GM19438 (cell line): ENCODE data around the gene PPFIA2.

Experiments used
- ATAC-seq: cut with Tn5 transposase; IDR thresholded peaks from one replicate; pipeline ENCODE4 v1.9.1; 2021; ENCODE audit warnings: low read depth; ENCODE audit not compliant: unreplicated experiment

PPFIA2 gene

DNA sequence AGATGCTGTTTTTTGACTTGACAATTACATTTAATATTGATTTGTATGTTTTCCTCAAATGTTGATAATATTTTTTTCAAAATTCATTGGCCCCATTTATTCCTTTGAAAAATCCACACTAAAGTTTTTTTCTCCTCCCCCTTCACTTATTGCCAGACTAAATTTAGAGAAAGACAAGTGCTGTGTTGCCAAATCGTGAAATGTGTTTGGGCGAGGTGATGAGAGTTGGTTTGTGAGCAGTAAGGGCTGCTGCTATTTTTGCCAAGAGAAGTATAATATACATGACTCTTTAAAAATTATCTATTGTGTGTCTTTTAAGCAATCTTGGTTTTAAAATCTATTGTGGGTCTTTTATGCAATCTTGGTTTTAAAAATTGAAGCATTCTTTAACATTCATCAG lies 188.9 kb downstream of the PPFIA2 start:
- no peak for ATAC-seq

DNA sequence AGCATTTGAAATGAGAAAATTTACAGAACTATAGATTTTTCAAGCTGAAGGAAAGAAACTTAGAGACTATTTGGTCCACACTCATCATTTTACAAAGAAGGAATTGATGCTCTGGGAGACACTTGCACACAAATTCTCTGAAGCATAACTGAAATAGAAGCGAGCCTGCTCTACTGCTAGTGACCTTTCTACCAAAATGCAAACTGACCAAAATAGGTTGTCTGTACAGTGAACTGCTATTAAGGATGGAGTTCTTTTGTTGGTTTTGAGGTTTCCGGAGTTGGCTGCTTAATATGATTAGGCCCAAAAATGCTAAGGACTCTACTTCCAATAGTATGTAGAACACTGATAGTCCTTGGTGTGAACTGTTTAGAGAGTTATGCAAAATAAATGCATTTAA lies 194.9 kb downstream of the PPFIA2 start:
- ATAC-seq = no peak

DNA sequence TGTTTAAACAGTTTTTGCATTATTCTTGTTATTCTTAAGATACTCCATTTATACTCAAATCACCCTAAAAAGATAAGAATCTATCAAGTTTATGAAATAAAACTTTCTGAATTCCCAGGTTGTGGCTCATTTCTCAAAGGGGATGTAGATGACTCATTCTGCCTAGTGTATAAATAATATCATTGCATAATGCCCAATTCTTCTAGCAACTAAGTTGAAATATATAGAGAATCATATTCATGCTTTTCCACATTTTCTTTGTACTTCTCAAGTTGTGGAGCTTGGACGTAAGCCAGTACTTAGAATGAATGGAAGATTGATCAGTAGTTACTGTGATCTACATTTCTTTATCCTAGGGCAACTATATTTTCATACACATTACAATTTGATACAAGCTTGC lies 201.1 kb downstream of the PPFIA2 start:
- no peak for ATAC-seq

DNA sequence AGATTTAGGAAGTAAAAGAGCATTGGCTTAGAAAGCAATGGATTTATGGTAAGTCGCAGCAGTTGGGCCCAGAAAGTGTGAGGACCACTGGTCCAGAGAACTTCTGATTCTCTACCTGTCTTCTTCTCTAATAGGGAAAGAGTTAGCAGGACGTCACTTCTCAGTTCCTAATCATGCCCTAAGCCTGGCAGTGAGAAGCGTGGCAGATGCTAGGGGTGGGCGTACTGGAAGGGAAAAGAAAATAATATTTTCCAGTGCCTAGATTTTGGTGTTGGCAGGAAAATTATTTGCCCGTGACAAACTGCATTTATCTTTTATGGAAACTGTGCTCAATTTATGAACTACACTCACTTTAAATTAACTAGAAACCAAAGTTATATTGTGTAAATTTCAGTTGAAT lies 212.3 kb downstream of the PPFIA2 start:
- no peak for ATAC-seq

DNA sequence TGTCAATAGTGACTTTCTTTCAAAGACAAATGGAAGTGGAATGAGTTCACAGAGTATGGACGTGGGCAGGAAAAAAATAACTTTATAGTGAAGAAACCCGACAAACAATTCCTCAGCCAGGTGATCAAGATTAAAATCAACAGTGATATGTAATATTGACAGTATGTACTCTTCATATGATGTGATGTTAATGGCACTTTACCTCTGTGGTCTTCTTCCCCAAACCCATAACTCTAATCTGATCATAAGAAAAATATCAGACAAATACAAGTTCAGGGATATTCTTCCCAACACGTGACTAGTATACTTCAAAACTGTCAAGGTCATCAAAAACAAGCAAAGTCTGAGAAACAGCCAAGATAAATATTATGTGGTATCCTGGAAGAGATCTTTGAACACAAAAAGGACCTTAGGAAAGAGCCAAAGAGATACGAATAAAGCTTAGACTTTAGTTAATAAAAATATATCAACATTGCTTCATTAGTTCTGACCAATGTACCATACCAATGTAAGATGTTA lies 215.5 kb downstream of the PPFIA2 start:
- ATAC-seq = no peak

DNA sequence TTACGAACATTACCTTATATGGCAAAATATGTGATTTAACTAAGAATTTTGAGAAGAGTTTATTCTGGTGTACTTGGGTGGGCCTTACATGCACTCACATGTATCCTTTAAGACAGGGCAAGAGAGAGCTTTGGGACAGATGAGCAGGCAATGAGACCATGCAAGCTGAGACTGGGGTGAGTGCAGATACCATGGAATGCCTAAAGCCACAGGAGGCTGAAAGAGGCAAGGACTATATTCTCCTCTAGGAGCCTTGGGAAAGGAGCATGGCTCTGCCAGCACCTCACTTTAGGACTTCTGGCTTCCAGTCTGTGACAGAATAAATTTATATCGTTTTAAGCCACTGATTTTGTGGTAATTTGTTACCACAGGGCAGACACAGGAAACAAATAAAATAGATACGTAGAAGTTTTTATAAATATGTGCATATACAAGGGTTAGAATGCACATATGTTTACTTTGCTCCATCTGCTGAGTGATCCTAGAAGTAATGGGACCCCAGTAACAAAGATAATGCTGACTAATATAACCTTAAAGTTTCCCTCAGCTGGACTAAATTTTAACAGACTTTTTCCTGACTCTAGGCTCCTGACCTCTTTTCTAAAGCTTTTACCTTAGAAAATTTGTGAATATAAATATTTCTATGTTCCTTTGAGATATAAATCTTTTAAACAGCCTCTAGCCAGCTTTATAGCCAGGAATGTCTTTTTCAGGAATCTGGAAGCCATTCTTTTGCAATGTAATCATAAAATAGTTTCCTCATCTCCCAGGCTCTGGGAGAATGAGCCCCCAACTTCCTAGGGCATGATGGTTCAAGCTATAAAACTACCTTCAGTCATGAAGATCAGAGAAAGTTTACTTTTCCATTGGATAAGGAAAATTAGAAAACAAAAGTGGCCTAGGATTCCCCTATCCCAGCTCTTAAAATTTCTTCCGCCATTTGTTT lies 216.8 kb downstream of the PPFIA2 start:
- ATAC-seq = no peak

- ATAC-seq = no peak
These were observed 218.0 kb downstream of the PPFIA2 start for GRCh38 chr12:81541121-81541520.

GRCh38 chr12:81539279-81539678 lies 219.9 kb downstream of the PPFIA2 start:
- ATAC-seq = no peak

DNA sequence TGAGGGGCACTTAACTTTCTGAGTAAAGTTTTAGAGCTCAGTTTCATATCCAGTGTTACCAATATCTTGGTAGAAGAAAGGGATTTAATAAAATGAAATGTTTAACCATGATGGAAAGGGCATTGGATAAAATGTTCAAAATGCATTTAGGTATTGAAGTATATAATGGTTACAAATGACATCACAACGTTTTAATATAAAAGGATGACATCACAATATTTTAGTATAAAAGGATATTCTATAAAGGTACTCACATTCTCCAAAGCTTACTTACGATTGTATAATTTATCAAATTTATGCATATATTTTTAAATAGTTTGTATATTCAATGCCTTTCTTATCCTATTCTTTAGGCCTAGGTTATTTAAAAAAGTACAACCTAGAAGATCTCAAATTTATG lies 226.1 kb downstream of the PPFIA2 start:
- ATAC-seq = no peak

DNA sequence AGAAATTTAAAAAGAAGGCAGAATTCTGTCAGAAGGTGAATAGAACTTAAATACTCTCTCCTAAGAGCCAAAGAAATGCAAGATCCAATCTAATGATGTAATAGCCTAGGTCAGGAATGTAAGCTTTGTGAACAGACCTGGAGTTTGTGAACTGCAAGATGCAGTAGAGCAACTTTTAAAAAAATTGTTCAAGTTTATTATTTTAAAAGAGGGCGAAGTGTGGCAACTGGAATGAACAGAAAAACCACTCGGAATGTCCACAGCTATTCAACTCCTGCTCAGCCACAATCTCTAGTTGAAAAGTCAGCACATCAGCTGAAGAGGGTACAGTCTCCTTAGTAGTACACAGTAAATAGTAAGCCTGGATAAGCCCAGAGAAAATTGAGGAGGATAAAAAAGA lies 228.8 kb downstream of the PPFIA2 start:
- no peak for ATAC-seq

DNA sequence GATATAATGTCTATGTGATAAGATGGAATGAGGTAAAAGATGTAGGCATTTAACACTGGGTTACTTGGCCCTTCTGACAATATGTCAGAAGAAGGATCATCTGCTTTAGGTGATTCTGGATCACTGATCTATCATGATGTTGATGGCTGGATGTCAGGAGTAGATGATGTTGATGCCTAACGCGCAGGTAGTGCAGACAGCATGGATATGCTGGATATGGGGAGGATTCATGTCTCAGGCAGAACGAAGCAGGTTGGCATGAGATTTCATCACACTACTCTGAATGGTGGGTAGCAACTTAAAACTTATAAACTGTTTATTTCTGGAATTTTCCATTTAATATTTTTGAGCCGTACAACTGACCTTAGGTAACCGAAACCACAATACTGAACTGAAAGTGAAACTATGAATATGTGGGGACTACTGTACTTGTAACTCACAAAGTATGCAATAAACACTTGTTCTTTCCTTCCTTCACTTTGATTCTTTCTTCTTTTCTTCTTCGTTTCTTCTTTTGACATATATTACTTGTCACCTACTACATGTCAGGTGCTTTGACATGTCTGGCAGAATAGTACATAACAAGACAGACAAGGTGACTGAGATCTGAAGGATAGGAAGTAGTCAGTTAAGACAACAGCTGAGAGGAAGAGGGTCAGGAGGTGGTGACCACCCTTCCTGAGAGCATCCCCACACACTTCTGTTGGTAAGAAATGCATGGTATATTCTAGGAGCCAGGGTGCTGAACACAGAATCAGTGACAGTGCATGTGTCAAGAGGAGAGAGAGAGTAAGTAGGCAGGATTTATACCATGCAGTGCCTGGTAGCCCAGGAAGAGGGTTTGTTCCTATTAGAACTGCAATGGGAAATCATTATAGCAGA lies 238.8 kb downstream of the PPFIA2 start:
- no peak for ATAC-seq

DNA sequence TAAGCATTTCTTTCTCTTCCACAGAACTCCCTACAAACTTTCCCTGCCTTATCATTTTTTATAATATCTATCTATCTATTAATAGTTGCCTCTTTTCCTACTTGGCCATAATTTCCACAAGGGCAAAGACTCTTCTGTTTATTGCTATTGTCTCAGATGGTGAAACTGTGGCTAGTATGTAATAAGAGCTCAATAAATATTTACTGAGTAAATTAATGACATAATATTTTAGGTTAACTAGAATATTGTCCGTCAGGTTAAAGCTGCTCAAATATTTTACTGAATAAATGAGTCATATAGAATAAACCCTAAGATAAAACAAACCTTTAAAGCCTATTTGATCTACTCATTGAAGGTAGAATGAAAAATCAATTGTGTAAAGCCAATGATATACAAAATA lies 240.5 kb downstream of the PPFIA2 start:
- ATAC-seq = no peak

GRCh38 chr12:81517296-81517695 lies 241.9 kb downstream of the PPFIA2 start:
- no peak for ATAC-seq

DNA sequence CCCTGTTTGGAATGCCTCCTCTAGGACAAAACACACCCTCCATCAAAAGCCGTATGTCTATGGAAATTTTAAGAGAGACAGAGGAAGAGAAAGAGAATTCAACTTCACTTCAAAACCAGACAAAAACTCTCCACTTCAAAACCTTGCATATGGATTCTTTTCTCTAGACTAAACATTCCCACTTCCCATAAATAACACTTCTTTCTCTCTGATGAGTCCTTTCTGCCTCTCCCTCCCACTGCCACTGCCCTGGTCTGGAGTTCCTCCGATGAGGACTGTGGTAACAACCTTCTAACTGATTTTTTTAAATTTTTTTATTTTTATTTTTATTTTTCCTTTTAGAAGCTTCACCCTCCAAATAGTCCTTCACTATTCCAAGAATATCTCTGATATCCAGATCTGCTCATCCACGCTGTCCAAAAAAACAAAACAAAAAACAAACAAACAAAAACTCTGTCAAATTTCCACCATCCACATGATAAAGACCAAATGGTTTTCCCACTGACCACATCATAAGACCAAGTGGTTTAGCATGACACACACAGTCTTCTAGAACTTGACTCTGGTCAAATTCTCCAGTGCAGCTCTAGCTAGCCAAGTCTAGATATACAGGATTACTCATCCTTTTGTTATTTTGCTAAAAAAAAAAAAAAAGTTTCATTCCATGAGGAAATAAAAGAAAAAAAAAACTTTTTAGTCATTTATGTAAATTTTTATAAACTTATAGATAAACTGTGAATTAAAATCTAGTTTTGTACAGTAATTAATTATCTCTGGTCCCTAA lies 256.0 kb downstream of the PPFIA2 start:
- no peak for ATAC-seq

DNA sequence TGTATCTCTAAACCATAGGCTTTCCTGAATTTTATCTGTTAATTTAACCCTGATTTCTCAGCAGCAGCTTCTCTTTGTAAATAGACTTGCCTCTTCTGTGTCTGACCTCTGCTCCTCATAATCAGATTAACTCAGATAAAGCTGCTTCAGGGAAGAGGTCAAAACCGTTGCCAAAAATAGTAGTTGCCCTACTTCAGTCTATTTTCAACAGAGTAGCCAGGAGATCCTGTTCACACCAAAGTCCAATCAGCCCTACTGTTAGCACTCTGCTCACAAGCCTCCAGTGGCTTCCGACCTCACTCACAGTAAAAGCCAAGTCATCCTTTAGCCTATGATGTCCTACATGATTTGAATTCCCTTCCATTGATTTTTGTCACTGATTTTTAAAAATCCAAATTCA lies 258.4 kb downstream of the PPFIA2 start:
- no peak for ATAC-seq

GRCh38 chr12:81499809-81500208 lies 259.3 kb downstream of the PPFIA2 start:
- no peak for ATAC-seq

- ATAC-seq = no peak
These were observed 266.9 kb downstream of the PPFIA2 start for GRCh38 chr12:81492131-81492720.

GRCh38 chr12:81472934-81473333 lies 286.2 kb downstream of the PPFIA2 start:
- no peak for ATAC-seq

- ATAC-seq = no peak
These were observed 288.2 kb downstream of the PPFIA2 start for GRCh38 chr12:81470923-81471322.

GRCh38 chr12:81468206-81468605 lies 290.9 kb downstream of the PPFIA2 start:
- no peak for ATAC-seq
